Suprapubic skin (tissue), 4 donors: ENCODE data around the gene DDX1. TPM values are rescaled to one million over a fixed set of nuclear protein-coding genes. Genes with fewer than 3 reads are reported as not detected.
A peak's percentile ranks its signal among the peaks of the same experiment; 100 is the strongest.

Source experiments
- DNase-seq, 2 donors: peaks; one replicate each; pipeline ENCODE4 v3.0.0-alpha.2; 2019; ENCODE audit warnings: low spot score in 2 of 2
- H3K27ac ChIP-seq: fragments of 200-600 bp; sonication (generic); one replicate; pipeline ENCODE4 v1.5.1; 2019
- H3K27me3 ChIP-seq: fragments of 200-600 bp; sonication (generic); one replicate; pipeline ENCODE4 v1.5.1; 2019
- H3K36me3 ChIP-seq: fragments of 200-600 bp; sonication (generic); one replicate; pipeline ENCODE4 v1.5.1; 2019
- H3K4me1 ChIP-seq: fragments of 200-600 bp; sonication (generic); one replicate; pipeline ENCODE4 v1.5.1; 2019
- H3K4me3 ChIP-seq: fragments of 200-600 bp; sonication (generic); one replicate; pipeline ENCODE4 v1.5.1; 2019; ENCODE audit warnings: mild to moderate bottlenecking
- H3K9me3 ChIP-seq: fragments of 200-600 bp; sonication (generic); one replicate; pipeline ENCODE4 v1.5.1; 2019
- CTCF ChIP-seq, 2 donors: fragments of 200-600 bp in 1 of 2; fragments of 450-650 bp in 1 of 2; sonication (generic) in 1 of 2; IDR thresholded peaks; one replicate each; pipeline ENCODE4 v1.5.1; 2016 to 2019; ENCODE audit warnings: antibody characterized with exemption in 2 of 2, mild to moderate bottlenecking in 1 of 2, moderate library complexity in 1 of 2
- EP300 ChIP-seq: sonication (generic); formaldehyde crosslinking; IDR thresholded peaks from one replicate; pipeline ENCODE4 v1.6.1; 2017; ENCODE audit warnings: antibody characterized with exemption
- POLR2A ChIP-seq, 2 donors: fragments of 450-650 bp; IDR thresholded peaks; one replicate each; pipeline ENCODE4 v1.6.1; 2017; ENCODE audit warnings: antibody characterized with exemption in 2 of 2, mild to moderate bottlenecking in 2 of 2, moderate library complexity in 2 of 2
- POLR2AphosphoS5 ChIP-seq, 3 donors: sonication (generic); formaldehyde crosslinking; IDR thresholded peaks; one replicate each; pipeline ENCODE4 v1.6.1; 2017; ENCODE audit warnings: antibody characterized with exemption in 3 of 3
- WGBS: methylation state at CpG from one replicate; pipeline ENCODE4 v1.1.5; 2018; 5-methylcytosine and 5-hydroxymethylcytosine counted together
- total RNA-seq, 4 donors: library from RNA; depleted of rRNA; stranded (reverse); fragments of >200 nt; gene quantifications; one replicate each; pipeline ENCODE4 v1.1.0, GENCODE V29; 2016

DDX1 gene
- total RNA-seq, 4 donors from 2014 or later = 40.9 to 62.1 (median 51.8) TPM

- TF ChIP-seq POLR2AphosphoS5 (IDR thresholded peaks at IDR 0.05) (no peak), CTCF (IDR thresholded peaks at IDR 0.05) (no peak), EP300 (no peak), POLR2A (IDR thresholded peaks at IDR 0.05) (no peak)
- H3K27me3 ChIP-seq = no peaks in the 10 kb centered on the region
- no peak overlapping the region for H3K4me3 ChIP-seq
- no peak for DNase-seq
- no peaks in the 10 kb centered on the region for H3K36me3 ChIP-seq
- 67% methylated on average over 1 of the region's 1 CpG for WGBS
- H3K4me1 ChIP-seq = no peaks in the 10 kb centered on the region
- H3K27ac ChIP-seq = no peak overlapping the region
- H3K9me3 ChIP-seq = no peaks in the 10 kb centered on the region
Measured at GRCh38 chr2:15583826-15584225, 7.8 kb upstream of the DDX1 start.

GRCh38 chr2:15584316-15584715 lies 7.4 kb upstream of the DDX1 start:
- H3K9me3 ChIP-seq = no peaks in the 10 kb centered on the region
- DNase-seq = no peak
- TF ChIP-seq POLR2AphosphoS5 (IDR thresholded peaks at IDR 0.05) = no peak
- TF ChIP-seq POLR2A (IDR thresholded peaks at IDR 0.05) = no peak
- no peak for TF ChIP-seq CTCF (IDR thresholded peaks at IDR 0.05)
- TF ChIP-seq EP300 = no peak
- no peaks in the 10 kb centered on the region for H3K4me1 ChIP-seq
- H3K36me3 ChIP-seq = no peaks in the 10 kb centered on the region
- H3K27ac ChIP-seq = no peak overlapping the region
- H3K4me3 ChIP-seq = no peak overlapping the region
- H3K27me3 ChIP-seq = no peaks in the 10 kb centered on the region

GRCh38 chr2:15584767-15585469 lies 6.8 kb upstream of the DDX1 start:
- no peaks in the 10 kb centered on the region for H3K9me3 ChIP-seq
- no peak for DNase-seq
- H3K36me3 ChIP-seq = no peaks in the 10 kb centered on the region
- WGBS = 75% methylated on average over 2 of the region's 2 CpGs
- TF ChIP-seq POLR2AphosphoS5 (IDR thresholded peaks at IDR 0.05) = no peak
- no peak for TF ChIP-seq EP300
- no peak for TF ChIP-seq POLR2A (IDR thresholded peaks at IDR 0.05)
- no peak for TF ChIP-seq CTCF (IDR thresholded peaks at IDR 0.05)
- H3K27ac ChIP-seq = no peak overlapping the region
- H3K27me3 ChIP-seq = no peaks in the 10 kb centered on the region
- no peak overlapping the region for H3K4me3 ChIP-seq
- no peaks in the 10 kb centered on the region for H3K4me1 ChIP-seq

- H3K27ac ChIP-seq = no peak overlapping the region
- no peak for DNase-seq
- H3K4me3 ChIP-seq = no peak overlapping the region
- 37% methylated on average over 4 of the region's 4 CpGs for WGBS
- H3K27me3 ChIP-seq = no peaks in the 10 kb centered on the region
- no peaks in the 10 kb centered on the region for H3K36me3 ChIP-seq
- no peaks in the 10 kb centered on the region for H3K9me3 ChIP-seq
- TF ChIP-seq EP300 (no peak), CTCF (IDR thresholded peaks at IDR 0.05) (peak in 1 of 2 donors; percentile 40)
- H3K4me1 ChIP-seq = peaks cover 17% of the 10 kb centered on the region
Measured at GRCh38 chr2:15588329-15588919, 3.2 kb upstream of the DDX1 start.

GRCh38 chr2:15591373-15591691 lies 336 bp upstream of the DDX1 start:
- peak overlapping the region; percentile 84 for H3K4me3 ChIP-seq
- TF ChIP-seq EP300 (no peak), CTCF (IDR thresholded peaks at IDR 0.05) (no peak), POLR2AphosphoS5 (IDR thresholded peaks at IDR 0.05) (no peak), POLR2A (IDR thresholded peaks at IDR 0.05) (no peak)
- peak overlapping the region; percentile 93 for H3K27ac ChIP-seq
- no peak for DNase-seq
- 19% methylated on average over 7 of the region's 7 CpGs for WGBS
- H3K4me1 ChIP-seq = peaks cover 26% of the 10 kb centered on the region
- H3K36me3 ChIP-seq = peaks cover 17% of the 10 kb centered on the region
- no peaks in the 10 kb centered on the region for H3K27me3 ChIP-seq
- H3K9me3 ChIP-seq = no peaks in the 10 kb centered on the region
